ENCODE data around the gene IPO4.
"Not testable (repeated sequence)": the region's sequence is repeated elsewhere in the genome, so short reads cannot be mapped to it uniquely, and the experiment has no call there.

The IPO4 gene

DNA sequence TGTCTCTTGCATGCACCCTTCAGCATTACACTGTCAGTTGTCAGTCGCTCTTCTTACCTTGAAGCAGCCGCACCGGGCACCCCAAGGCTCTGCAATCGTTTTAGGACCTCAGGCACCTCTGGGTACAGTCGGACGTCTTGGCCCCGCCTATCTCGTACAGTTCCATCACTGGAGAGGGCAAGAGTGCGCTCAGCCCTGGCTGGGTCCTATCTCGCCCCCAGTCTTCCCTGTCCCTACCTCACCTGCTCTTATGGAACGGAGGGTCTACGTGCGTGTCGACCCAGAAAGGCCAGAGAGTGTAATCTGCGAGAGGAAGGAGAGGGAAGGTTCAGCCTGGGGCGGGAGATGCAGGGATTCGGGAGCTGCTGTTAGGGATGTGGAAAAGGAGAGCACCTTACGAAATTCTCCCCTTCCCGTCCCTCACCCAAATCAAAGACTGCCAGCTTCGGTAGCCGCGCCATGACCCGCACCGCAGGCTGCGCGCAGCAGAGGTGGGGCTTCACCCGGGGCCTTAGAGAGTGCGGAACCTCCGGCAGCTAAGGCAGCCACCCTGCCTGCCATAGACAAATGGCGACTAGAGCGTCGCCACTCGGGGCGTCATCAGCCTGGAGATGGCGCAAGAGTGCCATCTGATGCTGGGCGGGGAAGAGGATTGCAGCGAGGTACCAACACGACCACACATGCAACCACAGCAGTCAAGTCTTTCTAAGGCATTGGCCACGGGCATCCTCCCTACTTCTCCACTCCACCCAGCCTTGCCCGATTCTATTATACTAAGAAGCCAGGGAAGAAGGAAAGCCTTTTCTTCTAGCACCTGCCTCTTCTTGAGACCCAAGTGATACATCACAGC lies 27.1 kb upstream of the IPO4 start, which contains the start of gene MDP1:
MDP1 (minus strand) TSS at position 572 of the 850 bp plus-strand sequence; CDS start at position 461, 111 bp downstream.
- peak; percentile 92 for DNase-seq (ENCODE audit: low spot score)

DNA sequence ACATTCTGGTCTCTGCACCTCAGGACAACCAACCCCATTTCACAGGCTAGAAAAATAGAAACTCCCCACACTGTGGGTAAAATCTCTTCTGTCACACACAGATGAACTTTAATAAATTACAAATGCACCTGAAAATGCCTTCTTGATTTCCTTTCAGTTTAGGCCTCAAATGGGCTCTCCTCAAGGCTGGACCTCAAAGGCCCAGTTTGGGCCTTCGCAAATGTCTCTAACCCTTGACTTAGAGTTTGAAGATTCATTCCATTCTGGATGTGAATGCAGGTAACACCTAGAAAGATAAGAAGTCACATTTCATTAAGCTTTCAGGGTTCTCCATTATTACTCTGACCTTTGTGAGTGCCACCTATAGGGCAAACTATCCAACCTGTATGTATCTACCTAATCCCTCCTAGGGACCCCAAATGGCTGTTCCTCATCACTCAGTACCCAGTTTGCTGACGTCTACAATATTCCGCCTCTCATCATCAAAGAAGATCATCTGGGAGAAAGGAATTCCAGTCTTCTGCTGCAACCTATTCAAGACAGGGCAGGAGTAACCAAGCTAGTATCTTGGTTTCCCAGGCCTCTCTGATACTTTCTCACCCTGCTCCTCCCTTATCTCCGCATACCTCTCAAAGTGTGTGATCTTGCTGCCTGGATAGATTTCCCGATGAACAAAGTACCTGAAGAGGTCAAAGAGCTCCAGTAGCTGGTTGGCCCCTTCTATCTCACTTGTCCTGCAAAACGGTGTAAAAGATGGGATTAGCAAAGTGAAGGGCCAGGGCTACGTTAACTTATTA lies 25.4 kb upstream of the IPO4 start:
- DNase-seq (ENCODE audit: low spot score), result no peak

GRCh38 chr14:24212924-24213865 lies 24.6 kb upstream of the IPO4 start, which contains the start of gene CHMP4A:
Gene CHMP4A (minus strand): TSS chr14:24213488. CDS start chr14:24213439, 49 bp downstream.
- peak; percentile 97 for DNase-seq (ENCODE audit: low spot score)

- no peak for DNase-seq (ENCODE audit: low spot score)
Observed at GRCh38 chr14:24211311-24211710, 22.7 kb upstream of the IPO4 start.

DNA sequence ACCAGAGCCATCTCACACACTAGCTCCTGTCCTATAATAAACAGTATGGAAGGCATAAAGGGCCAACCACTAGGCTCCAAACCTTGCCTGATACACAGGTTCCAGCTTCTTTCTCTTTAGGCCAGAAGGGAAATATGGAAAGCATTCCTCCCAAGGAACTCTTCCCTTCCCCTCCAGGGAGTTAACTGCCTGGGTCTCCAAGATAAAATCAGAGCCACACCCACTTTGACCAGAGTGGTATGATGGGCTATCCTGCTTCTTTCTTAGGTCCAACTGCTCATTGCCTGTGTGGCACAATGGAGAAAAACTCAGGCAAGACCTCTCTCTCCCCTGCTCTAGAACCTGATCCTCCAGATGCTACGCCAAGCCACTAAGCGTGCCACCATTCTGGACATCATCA lies 19.0 kb upstream of the IPO4 start:
- no peak for DNase-seq (ENCODE audit: low spot score)

GRCh38 chr14:24207104-24207551 lies 18.5 kb upstream of the IPO4 start:
- no peak for DNase-seq (ENCODE audit: low spot score)

GRCh38 chr14:24206260-24207103 lies 17.9 kb upstream of the IPO4 start:
- no peak for DNase-seq (ENCODE audit: low spot score)

- no peak for DNase-seq (ENCODE audit: low spot score)
Observed at GRCh38 chr14:24204163-24205146, 15.8 kb upstream of the IPO4 start.

- DNase-seq (ENCODE audit: low spot score), result not testable (repeated sequence)
Observed at GRCh38 chr14:24203249-24203886, 14.8 kb upstream of the IPO4 start.

- not testable (repeated sequence) for DNase-seq (ENCODE audit: low spot score)
Observed at GRCh38 chr14:24202538-24202937, 13.9 kb upstream of the IPO4 start.

- no peak for DNase-seq (ENCODE audit: low spot score)
Observed at GRCh38 chr14:24198814-24199524, 10.4 kb upstream of the IPO4 start.

DNA sequence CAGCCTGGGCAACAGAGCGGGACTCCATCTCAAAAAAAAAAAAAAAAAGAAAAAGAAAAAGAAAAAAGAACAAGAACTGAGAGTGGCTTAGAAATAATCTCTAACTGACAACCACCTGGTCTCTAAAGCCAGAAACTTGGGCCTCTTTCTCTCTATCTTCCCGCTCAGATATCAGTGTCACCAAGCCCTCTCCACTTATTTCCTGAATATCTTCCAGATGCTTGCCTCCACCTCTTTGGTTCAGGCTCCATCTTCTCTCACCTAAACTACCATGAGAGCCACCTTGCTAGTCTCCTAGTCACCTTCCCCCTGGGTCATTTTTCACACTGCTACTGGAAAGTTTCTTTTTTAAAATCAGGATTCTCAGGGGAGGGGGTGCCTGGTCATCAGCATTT lies 8.4 kb upstream of the IPO4 start:
- no peak for DNase-seq (ENCODE audit: low spot score)

- peak; percentile 52 for DNase-seq (ENCODE audit: low spot score)
Observed at GRCh38 chr14:24196071-24197055, 7.7 kb upstream of the IPO4 start.

DNA sequence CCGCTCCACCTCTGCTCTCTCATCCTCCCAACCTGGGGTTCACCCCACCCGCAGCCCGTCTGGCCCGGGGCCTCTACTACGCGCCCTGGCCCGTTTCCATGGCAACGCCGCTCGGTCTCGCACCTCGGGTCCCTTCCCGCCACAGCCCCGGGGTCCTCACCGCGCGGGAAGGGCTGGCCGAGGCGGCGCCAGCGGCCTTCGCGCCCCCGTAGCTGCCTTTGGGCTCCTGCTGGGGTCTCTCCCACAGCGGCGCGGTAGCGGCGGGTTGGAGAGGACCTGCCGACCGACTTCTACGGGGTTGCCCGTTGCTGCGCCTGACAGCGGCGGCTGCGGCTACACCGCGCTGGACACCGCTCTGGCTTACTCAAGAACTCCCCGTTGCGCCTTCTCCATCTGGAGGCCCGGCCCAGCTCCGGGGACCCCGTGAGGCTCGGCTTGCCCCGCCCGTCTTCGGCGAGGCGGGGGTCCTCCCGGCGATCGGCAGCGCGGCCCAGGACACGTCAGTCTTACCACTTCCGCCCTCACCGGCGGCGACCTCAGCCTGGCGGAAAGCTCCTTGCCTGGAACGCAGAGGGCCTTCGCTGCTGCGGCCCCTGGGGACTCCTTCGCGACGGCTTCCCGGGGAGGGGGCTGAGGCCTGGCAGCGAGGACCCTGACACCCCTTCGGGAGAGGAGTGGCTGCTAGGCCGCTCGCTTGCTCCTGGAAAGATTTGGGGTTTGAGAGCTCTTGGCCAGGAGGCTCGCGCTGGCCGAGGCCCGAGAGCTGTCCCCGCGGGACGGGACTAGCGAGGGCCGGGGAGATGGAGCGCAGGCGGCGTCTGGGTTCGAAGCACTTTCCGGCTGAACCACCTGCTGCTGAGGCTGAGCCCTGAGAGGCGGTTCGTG lies 6.8 kb upstream of the IPO4 start, which contains the start of gene TM9SF1:
TM9SF1 (minus strand) TSS at position 256 of the 885 bp plus-strand sequence. CDS start 422 bp downstream, outside the sequence.
- peak; percentile 95 for DNase-seq (ENCODE audit: low spot score)

- DNase-seq (ENCODE audit: low spot score), result no peak
Observed at GRCh38 chr14:24194873-24195185, 6.2 kb upstream of the IPO4 start.
